ENCODE measurements around the gene HNRNPC.

DNA sequence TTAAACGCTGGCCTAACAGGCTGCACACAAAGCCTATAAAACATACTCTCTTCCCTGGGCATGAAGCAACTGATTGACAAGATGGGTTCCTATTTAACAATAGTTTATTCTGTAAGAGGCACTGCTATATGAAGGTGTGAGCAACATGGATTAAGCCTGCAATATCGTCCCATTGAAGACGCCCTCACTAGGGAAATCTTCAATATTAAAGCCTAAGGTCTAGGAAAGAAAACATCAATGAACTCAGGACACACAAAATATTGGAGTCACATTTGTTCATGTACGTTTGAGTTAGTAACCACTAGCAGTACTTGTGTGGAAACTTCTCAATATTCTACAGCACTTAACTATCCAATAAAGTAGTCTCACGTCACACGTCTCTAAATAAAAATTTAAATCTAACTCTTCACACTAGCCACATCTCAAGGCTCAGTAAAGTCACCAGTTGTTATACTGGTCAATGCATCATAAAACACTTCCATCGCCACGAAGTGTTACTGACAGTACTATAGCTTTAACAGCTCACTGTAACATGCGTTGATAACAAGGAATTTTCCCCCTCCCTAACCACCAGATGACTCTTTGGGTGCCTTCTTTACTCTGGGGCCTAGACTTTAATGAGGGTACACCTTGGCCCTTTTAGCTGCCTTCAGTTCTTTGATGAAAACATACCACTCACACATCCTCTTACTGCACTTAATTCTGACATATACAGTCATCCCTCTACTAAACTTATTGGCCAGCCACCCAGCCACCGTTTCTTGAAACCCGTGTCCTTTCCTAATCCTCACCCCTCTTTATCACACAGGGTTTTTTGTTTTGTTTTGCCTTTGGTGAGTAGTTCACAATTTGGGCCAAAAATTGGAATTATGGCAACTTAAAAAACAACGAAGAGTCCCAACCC, 63.3 kb downstream of the HNRNPC start:
- TF ChIP-seq EZH2phosphoT487 (IDR thresholded peaks at IDR 0.05; ENCODE audit: borderline replicate concordance, low read depth, low read length) = no peak
- TF ChIP-seq, protein P1, sequence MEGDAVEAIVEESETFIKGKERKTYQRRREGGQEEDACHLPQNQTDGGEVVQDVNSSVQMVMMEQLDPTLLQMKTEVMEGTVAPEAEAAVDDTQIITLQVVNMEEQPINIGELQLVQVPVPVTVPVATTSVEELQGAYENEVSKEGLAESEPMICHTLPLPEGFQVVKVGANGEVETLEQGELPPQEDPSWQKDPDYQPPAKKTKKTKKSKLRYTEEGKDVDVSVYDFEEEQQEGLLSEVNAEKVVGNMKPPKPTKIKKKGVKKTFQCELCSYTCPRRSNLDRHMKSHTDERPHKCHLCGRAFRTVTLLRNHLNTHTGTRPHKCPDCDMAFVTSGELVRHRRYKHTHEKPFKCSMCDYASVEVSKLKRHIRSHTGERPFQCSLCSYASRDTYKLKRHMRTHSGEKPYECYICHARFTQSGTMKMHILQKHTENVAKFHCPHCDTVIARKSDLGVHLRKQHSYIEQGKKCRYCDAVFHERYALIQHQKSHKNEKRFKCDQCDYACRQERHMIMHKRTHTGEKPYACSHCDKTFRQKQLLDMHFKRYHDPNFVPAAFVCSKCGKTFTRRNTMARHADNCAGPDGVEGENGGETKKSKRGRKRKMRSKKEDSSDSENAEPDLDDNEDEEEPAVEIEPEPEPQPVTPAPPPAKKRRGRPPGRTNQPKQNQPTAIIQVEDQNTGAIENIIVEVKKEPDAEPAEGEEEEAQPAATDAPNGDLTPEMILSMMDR (conservative IDR thresholded peaks at IDR 0.05; ENCODE audit: low read length) = no peak

Data from OCI-LY7 (cell line).